Fibroblast of lung (primary cell): ENCODE results near the gene TAL2. TPM values are rescaled to one million over a fixed set of nuclear protein-coding genes. Genes with fewer than 3 reads are reported as not detected.

ENCODE experiments used
- DNase-seq, 2 donors: peaks; one replicate each; pipeline versions ENCODE4 v3.0.0 to v3.0.0-alpha.2; 2010; ENCODE audit warnings: low read depth in 2 of 2
- H2AFZ ChIP-seq: 2 replicates; pipeline ENCODE4 v1.5.1; 2012; ENCODE audit warnings: low read length, control low read depth, inconsistent platforms
- H3K27ac ChIP-seq: 2 replicates; pipeline ENCODE4 v1.5.1; 2011; ENCODE audit warnings: low read length, control low read depth; ENCODE audit not compliant: insufficient read depth
- H3K27me3 ChIP-seq: 2 replicates; pipeline ENCODE4 v1.5.1; 2011; ENCODE audit warnings: mild to moderate bottlenecking, low read length; ENCODE audit not compliant: control insufficient read depth, insufficient read depth
- H3K36me3 ChIP-seq: 2 replicates; pipeline ENCODE4 v1.5.1; 2011; ENCODE audit warnings: low read length; ENCODE audit not compliant: control insufficient read depth, insufficient read depth
- H3K4me1 ChIP-seq: 2 replicates; pipeline ENCODE4 v1.5.1; 2011; ENCODE audit warnings: low read length; ENCODE audit not compliant: control insufficient read depth, insufficient read depth; ENCODE audit errors: extremely low read depth
- H3K4me2 ChIP-seq: 2 replicates; pipeline ENCODE4 v1.5.1; 2011; ENCODE audit warnings: low read length, control low read depth; ENCODE audit not compliant: insufficient read depth; ENCODE audit errors: extremely low read depth
- H3K4me3 ChIP-seq, 4 experiments: fragments of 200-600 bp in 1 of 4; sonication (generic) in 1 of 4; replicated peaks in 1 of 4; 2 replicates each; pipeline ENCODE4 v1.5.1; 2011 to 2016; ENCODE audit warnings: low read length in 4 of 4, low read depth in 3 of 4, mild to moderate bottlenecking in 3 of 4, control low read depth in 2 of 4, inconsistent platforms in 1 of 4, mixed read lengths in 1 of 4; ENCODE audit not compliant: insufficient read depth in 1 of 4; ENCODE audit errors: control extremely low read depth in 1 of 4
- H3K79me2 ChIP-seq: 2 replicates; pipeline ENCODE4 v1.5.1; 2012; ENCODE audit warnings: mild to moderate bottlenecking, low read length, inconsistent platforms; ENCODE audit not compliant: control insufficient read depth, insufficient read depth
- H3K9ac ChIP-seq: 2 replicates; pipeline ENCODE4 v1.5.1; 2011; ENCODE audit warnings: mild to moderate bottlenecking, low read length, control low read depth; ENCODE audit not compliant: insufficient read depth
- H3K9me3 ChIP-seq: 2 replicates; pipeline ENCODE4 v1.5.1; 2012; ENCODE audit warnings: low read depth, low read length; ENCODE audit not compliant: control insufficient read depth, insufficient read depth
- H4K20me1 ChIP-seq: 2 replicates; pipeline ENCODE4 v1.5.1; 2011; ENCODE audit warnings: low read length; ENCODE audit not compliant: control insufficient read depth, insufficient read depth; ENCODE audit errors: extremely low read depth
- CTCF ChIP-seq, 2 donors: IDR thresholded peaks in 1 of 2; conservative IDR thresholded peaks in 1 of 2; 1 replicate in 1 of 2; 2 replicates in 1 of 2; pipeline ENCODE4 v1.5.1; 2011 to 2012; ENCODE audit warnings: low read length in 2 of 2, control low read depth in 1 of 2, inconsistent platforms in 1 of 2, low read depth in 1 of 2, mild to moderate bottlenecking in 1 of 2
- EZH2 ChIP-seq: IDR thresholded peaks from 2 replicates; pipeline ENCODE4 v1.5.1; 2012; ENCODE audit warnings: low read length, control low read depth, mild to moderate bottlenecking; ENCODE audit errors: missing control alignments
- polyA plus RNA-seq, 2 donors: library from polyadenylated mRNA; depleted of rRNA in 1 of 2; stranded (reverse) in 1 of 2; unstranded in 1 of 2; fragments of >200 nt; gene quantifications; 2 replicates each; pipeline ENCODE4 v1.2.1, GENCODE V29; 2011 to 2012; ENCODE audit warnings: missing spikeins in 1 of 2
- total RNA-seq: library from RNA; depleted of rRNA; stranded (reverse); fragments of >200 nt; gene quantifications from 2 replicates; pipeline ENCODE4 v1.2.1, GENCODE V29; 2014

TAL2 gene
- total and polyA plus RNA-seq, 2 donors (not counting 1 experiment from before 2014, with no cell fraction given) = 0.17 TPM; not detected in 1

- Histone ChIP-seq H3K9ac (no peak overlapping the region), H3K4me3 (no peak overlapping the region), H2AFZ (no peak overlapping the region), H3K27me3 (no peaks in the 10 kb centered on the region), H3K36me3 (no peaks in the 10 kb centered on the region), H3K4me2 (no peak overlapping the region), H3K27ac (no peak overlapping the region), H3K4me1 (no peaks in the 10 kb centered on the region), H3K9me3 (no peaks in the 10 kb centered on the region), H3K79me2 (no peaks in the 10 kb centered on the region), H4K20me1 (no peaks in the 10 kb centered on the region)
- no peak for TF ChIP-seq EZH2
- TF ChIP-seq CTCF (conservative IDR thresholded peaks at IDR 0.05 in 1 of 2, IDR thresholded peaks at IDR 0.05 in 1 of 2; ENCODE audit: low read depth in 1 of 2, low read length in 2 of 2) = no peak
- no peak for DNase-seq
These were observed 49.6 kb downstream of the TAL2 start for GRCh38 chr9:105711867-105712266.

GRCh38 chr9:105712297-105712696, 50.0 kb downstream of the TAL2 start:
- no peaks in the 10 kb centered on the region for H3K79me2 ChIP-seq
- DNase-seq = no peak
- no peaks in the 10 kb centered on the region for H3K9me3 ChIP-seq
- H3K4me1 ChIP-seq = no peaks in the 10 kb centered on the region
- TF ChIP-seq CTCF (conservative IDR thresholded peaks at IDR 0.05 in 1 of 2, IDR thresholded peaks at IDR 0.05 in 1 of 2; ENCODE audit: low read depth in 1 of 2, low read length in 2 of 2) = no peak
- no peak for TF ChIP-seq EZH2
- H3K27me3 ChIP-seq = no peaks in the 10 kb centered on the region
- H2AFZ ChIP-seq = no peak overlapping the region
- no peaks in the 10 kb centered on the region for H3K36me3 ChIP-seq
- no peak overlapping the region for H3K27ac ChIP-seq
- H3K4me3 ChIP-seq = no peak overlapping the region
- H3K9ac ChIP-seq = no peak overlapping the region
- no peaks in the 10 kb centered on the region for H4K20me1 ChIP-seq
- H3K4me2 ChIP-seq = no peak overlapping the region

Other genes starting within 250 kb of the TAL2 start
- gene FSD1L, start 214.4 kb upstream of the TAL2 start, total RNA-seq = 3.6 and 6.1 TPM in 2 replicates
- gene FSD1L, start 214.4 kb upstream of the TAL2 start, polyA plus RNA-seq = 3.0 and 4.0 TPM in 2 replicates
- 29.0 and 32.9 TPM in 2 replicates for gene FKTN, start 104.3 kb upstream of the TAL2 start, total RNA-seq
- gene FKTN, start 104.3 kb upstream of the TAL2 start, polyA plus RNA-seq = 22.8 and 31.0 TPM in 2 replicates
- gene TMEM38B, start 32.1 kb downstream of the TAL2 start, total RNA-seq = 18.0 and 21.3 TPM in 2 replicates
- gene TMEM38B, start 32.1 kb downstream of the TAL2 start, polyA plus RNA-seq = 6.9 and 11.6 TPM in 2 replicates